Measurements from ENCODE around the gene WWOX.

- TF ChIP-seq, protein P1, sequence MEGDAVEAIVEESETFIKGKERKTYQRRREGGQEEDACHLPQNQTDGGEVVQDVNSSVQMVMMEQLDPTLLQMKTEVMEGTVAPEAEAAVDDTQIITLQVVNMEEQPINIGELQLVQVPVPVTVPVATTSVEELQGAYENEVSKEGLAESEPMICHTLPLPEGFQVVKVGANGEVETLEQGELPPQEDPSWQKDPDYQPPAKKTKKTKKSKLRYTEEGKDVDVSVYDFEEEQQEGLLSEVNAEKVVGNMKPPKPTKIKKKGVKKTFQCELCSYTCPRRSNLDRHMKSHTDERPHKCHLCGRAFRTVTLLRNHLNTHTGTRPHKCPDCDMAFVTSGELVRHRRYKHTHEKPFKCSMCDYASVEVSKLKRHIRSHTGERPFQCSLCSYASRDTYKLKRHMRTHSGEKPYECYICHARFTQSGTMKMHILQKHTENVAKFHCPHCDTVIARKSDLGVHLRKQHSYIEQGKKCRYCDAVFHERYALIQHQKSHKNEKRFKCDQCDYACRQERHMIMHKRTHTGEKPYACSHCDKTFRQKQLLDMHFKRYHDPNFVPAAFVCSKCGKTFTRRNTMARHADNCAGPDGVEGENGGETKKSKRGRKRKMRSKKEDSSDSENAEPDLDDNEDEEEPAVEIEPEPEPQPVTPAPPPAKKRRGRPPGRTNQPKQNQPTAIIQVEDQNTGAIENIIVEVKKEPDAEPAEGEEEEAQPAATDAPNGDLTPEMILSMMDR (IDR thresholded peaks at IDR 0.05): no peak
- no peak for TF ChIP-seq POLR2AphosphoS5 (IDR thresholded peaks at IDR 0.05)
Measured at GRCh38 chr16:78118469-78119025, 19.1 kb downstream of the WWOX start.
